GM12872 (cell line): ENCODE data around the gene SIL1.

Source experiments
- CTCF ChIP-seq: IDR thresholded peaks from 3 replicates; pipeline ENCODE4 v1.5.1; 2011; ENCODE audit warnings: low read depth, mild to moderate bottlenecking, low read length, moderate library complexity; ENCODE audit not compliant: insufficient read depth

SIL1 gene

GRCh38 chr5:139050432-139050831 is 147.7 kb downstream of the SIL1 start:
- no peak for TF ChIP-seq CTCF

GRCh38 chr5:139049780-139050179 is 148.4 kb downstream of the SIL1 start:
- no peak for TF ChIP-seq CTCF

- TF ChIP-seq CTCF, result no peak
Observed at GRCh38 chr5:139046551-139046950, 151.6 kb downstream of the SIL1 start.

GRCh38 chr5:139043157-139043905 is 154.8 kb downstream of the SIL1 start:
- TF ChIP-seq CTCF, result no peak

- TF ChIP-seq CTCF, result no peak
Observed at GRCh38 chr5:139040081-139040480, 158.1 kb downstream of the SIL1 start.

GRCh38 chr5:139038613-139039305 is 159.4 kb downstream of the SIL1 start:
- peak; percentile 34; the same call in 2 of the 3 replicates for TF ChIP-seq CTCF

- TF ChIP-seq CTCF, result no peak
Observed at GRCh38 chr5:139037732-139038131, 160.4 kb downstream of the SIL1 start.
